ENCODE results near the gene C11orf24. TPM values are rescaled to one million over a fixed set of nuclear protein-coding genes. Genes with fewer than 3 reads are reported as not detected.

C11orf24 gene
- total RNA-seq, result 1 to 10 TPM; 8.0 to 8.5 TPM
- polyA plus RNA-seq (2013, experiment 1 of 2), result 9.5 TPM
- 10.6 TPM for polyA plus RNA-seq (2013, experiment 2 of 2)
- 4.8 to 40.0 (median 11.8) reads per million in 172 experiments for total RNA-seq

- Mint-ChIP-seq H3K4me1 (ENCODE audit: low read depth) (peaks cover 42% of the 10 kb centered on the region), H3K27ac (peak within 1 kb of the TSS; percentile 95), H3K36me3 (ENCODE audit: low read depth) (peaks cover 16% of the 10 kb centered on the region), H3K27me3 (no peaks in the 10 kb centered on the region), H3K4me3 (peak within 1 kb of the TSS; percentile 93), H3K9me3 (no peaks in the 10 kb centered on the region)
- Histone ChIP-seq H3K36me3 (ENCODE audit: insufficient read depth, low read length) (peaks cover 10% of the 10 kb centered on the region), H3K4me1 (ENCODE audit: insufficient read depth, low read length) (peaks cover 30% of the 10 kb centered on the region), H3K27me3 (ENCODE audit: control insufficient read depth in 1 of 2, insufficient read depth in 2 of 2, low read length in 2 of 2) (no peaks in the 10 kb centered on the region), H3K27ac (ENCODE audit: low read depth in 1 of 2, low read length in 2 of 2) (peak within 1 kb of the TSS; percentile 86 to 89), H3K4me3 (ENCODE audit: low read length) (peak within 1 kb of the TSS; percentile 93), H3K9me3 (ENCODE audit: control insufficient read depth in 1 of 2, insufficient read depth in 1 of 2, low read length in 2 of 2) (no peaks in the 10 kb centered on the region)
- no peak for TF ChIP-seq CTCF (IDR thresholded peaks at IDR 0.05)
- ATAC-seq (ENCODE audit: poor library complexity), result peak; percentile 84
- intact Hi-C loops (cut with DNase I, micrococcal nuclease), result loop anchor here (1.0 to 5.0 kb wide), 6 partner anchors 15 to 241 kb away; partner anchors contain the start of genes CHKA (in 1 of the 2), KMT5B (in 1 of the 2), NDUFS8 (in 1 of the 2) and PPP6R3 (in 1 of the 2)
- DNase-seq, result peak; percentile 85 to 96 (median 92)
- ChIA-PET CTCF (interaction anchor here (0.7 to 3.3 kb wide), 4 partner anchors 14 to 63 kb away, joined by 3 to 16 read pairs (median 10); no protein-coding TSS in a partner anchor), POLR2A (interaction anchor here (0.8 to 3.0 kb wide), 14 partner anchors 8 to 572 kb away, joined by 3 to 17 read pairs (median 4); no protein-coding TSS in a partner anchor)
These were observed at the start of gene C11orf24 for GRCh38 chr11:68271781-68272608. TSS of gene C11orf24 (minus strand) at chr11:68271973. CDS start at chr11:68263767, 8,206 bp downstream.

- no peaks in the 10 kb centered on the region for H3K9me3 ChIP-seq (ENCODE audit: control insufficient read depth in 1 of 2, insufficient read depth in 1 of 2, low read length in 2 of 2)
- TF ChIP-seq CTCF (IDR thresholded peaks at IDR 0.05), result no peak
- intact Hi-C loops (cut with DNase I, micrococcal nuclease), result no loop called here
- H3K4me3 ChIP-seq (ENCODE audit: low read length), result no peak overlapping the region
- Mint-ChIP-seq H3K9me3 (no peaks in the 10 kb centered on the region), H3K4me3 (no peak overlapping the region), H3K4me1 (ENCODE audit: low read depth) (peaks cover 22% of the 10 kb centered on the region), H3K27ac (no peak overlapping the region), H3K36me3 (ENCODE audit: low read depth) (no peaks in the 10 kb centered on the region), H3K27me3 (peaks cover 3% of the 10 kb centered on the region)
- CTCF ChIA-PET, result no interaction called here
- POLR2A ChIA-PET, result no interaction called here
- H3K4me1 ChIP-seq (ENCODE audit: insufficient read depth, low read length), result peaks cover 17% of the 10 kb centered on the region
- no peak overlapping the region for H3K27ac ChIP-seq (ENCODE audit: low read depth in 1 of 2, low read length in 2 of 2)
- DNase-seq (no peak), ATAC-seq (ENCODE audit: poor library complexity) (no peak)
- peaks cover 0 to 8% of the 10 kb centered on the region in 2 experiments for H3K27me3 ChIP-seq (ENCODE audit: control insufficient read depth in 1 of 2, insufficient read depth in 2 of 2, low read length in 2 of 2)
- no peaks in the 10 kb centered on the region for H3K36me3 ChIP-seq (ENCODE audit: insufficient read depth, low read length)
These were observed 45.5 kb upstream of the C11orf24 start for GRCh38 chr11:68317147-68317785.

- Mint-ChIP-seq H3K36me3 (ENCODE audit: low read depth) (no peaks in the 10 kb centered on the region), H3K9me3 (no peaks in the 10 kb centered on the region), H3K27ac (no peak overlapping the region), H3K4me1 (ENCODE audit: low read depth) (peaks cover 30% of the 10 kb centered on the region), H3K27me3 (peaks cover 3% of the 10 kb centered on the region), H3K4me3 (peak overlapping the region; percentile 76)
- TF ChIP-seq CTCF (IDR thresholded peaks at IDR 0.05), result no peak
- intact Hi-C loops (cut with DNase I, micrococcal nuclease), result no loop called here
- DNase-seq (no peak), ATAC-seq (ENCODE audit: poor library complexity) (no peak)
- Histone ChIP-seq H3K36me3 (ENCODE audit: insufficient read depth, low read length) (no peaks in the 10 kb centered on the region), H3K4me1 (ENCODE audit: insufficient read depth, low read length) (peaks cover 20% of the 10 kb centered on the region), H3K4me3 (ENCODE audit: low read length) (no peak overlapping the region), H3K27me3 (ENCODE audit: control insufficient read depth in 1 of 2, insufficient read depth in 2 of 2, low read length in 2 of 2) (peaks cover 0 to 8% of the 10 kb centered on the region in 2 experiments), H3K9me3 (ENCODE audit: control insufficient read depth in 1 of 2, insufficient read depth in 1 of 2, low read length in 2 of 2) (no peaks in the 10 kb centered on the region), H3K27ac (ENCODE audit: low read depth in 1 of 2, low read length in 2 of 2) (no peak overlapping the region)
- POLR2A ChIA-PET, result no interaction called here
- CTCF ChIA-PET, result no interaction called here
These were observed 43.6 kb upstream of the C11orf24 start for GRCh38 chr11:68315171-68315920.
